Measurements from ENCODE around the gene SPR.

GRCh38 chr2:72927619-72928550, 40.7 kb downstream of the SPR start:
- TF ChIP-seq ELF1 (IDR thresholded peaks at IDR 0.05) (no peak), NFIC (IDR thresholded peaks at IDR 0.05; ENCODE audit: borderline replicate concordance) (no peak), EP300 (IDR thresholded peaks at IDR 0.05; ENCODE audit: borderline replicate concordance in 1 of 2, low read depth in 1 of 2, low read length in 1 of 2) (no peak), ZBTB33 (IDR thresholded peaks at IDR 0.05; ENCODE audit: borderline replicate concordance, low read depth) (no peak), TCF12 (IDR thresholded peaks at IDR 0.05) (no peak), RCOR1 (IDR thresholded peaks at IDR 0.05; ENCODE audit: low read length) (no peak)
- TF ChIP-seq, protein P1, sequence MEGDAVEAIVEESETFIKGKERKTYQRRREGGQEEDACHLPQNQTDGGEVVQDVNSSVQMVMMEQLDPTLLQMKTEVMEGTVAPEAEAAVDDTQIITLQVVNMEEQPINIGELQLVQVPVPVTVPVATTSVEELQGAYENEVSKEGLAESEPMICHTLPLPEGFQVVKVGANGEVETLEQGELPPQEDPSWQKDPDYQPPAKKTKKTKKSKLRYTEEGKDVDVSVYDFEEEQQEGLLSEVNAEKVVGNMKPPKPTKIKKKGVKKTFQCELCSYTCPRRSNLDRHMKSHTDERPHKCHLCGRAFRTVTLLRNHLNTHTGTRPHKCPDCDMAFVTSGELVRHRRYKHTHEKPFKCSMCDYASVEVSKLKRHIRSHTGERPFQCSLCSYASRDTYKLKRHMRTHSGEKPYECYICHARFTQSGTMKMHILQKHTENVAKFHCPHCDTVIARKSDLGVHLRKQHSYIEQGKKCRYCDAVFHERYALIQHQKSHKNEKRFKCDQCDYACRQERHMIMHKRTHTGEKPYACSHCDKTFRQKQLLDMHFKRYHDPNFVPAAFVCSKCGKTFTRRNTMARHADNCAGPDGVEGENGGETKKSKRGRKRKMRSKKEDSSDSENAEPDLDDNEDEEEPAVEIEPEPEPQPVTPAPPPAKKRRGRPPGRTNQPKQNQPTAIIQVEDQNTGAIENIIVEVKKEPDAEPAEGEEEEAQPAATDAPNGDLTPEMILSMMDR (IDR thresholded peaks at IDR 0.05): no peak
